ENCODE data around the gene DIP2C. TPM values are rescaled to one million over a fixed set of nuclear protein-coding genes. Genes with fewer than 3 reads are reported as not detected.
"Not testable (repeated sequence)": the region's sequence is repeated elsewhere in the genome, so short reads cannot be mapped to it uniquely, and the experiment has no call there.

Gene DIP2C
- total RNA-seq, 4 donors from 2014 or later: 10.5 to 40.5 (median 19.5) TPM

DNA sequence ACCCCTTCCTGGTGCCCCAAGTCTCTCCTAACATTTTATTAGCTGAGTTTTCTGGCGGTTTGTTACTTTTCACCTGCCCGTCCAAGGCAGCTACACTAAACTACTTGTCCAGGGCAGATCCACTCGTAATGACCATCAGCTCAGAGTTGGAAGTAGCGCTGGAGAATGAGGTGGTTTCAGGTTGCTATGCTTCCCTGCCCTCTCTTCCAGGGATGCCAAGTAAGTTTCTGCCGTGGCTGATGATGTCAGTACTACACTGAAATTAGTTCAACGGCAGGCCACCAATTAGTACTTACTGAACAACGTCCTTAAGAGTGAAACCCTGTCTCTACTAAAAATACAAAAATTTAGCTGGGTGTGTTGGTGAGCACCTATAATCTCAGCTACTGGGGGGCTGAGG lies 55.2 kb downstream of the DIP2C start:
- Histone ChIP-seq H3K4me3 (no peak overlapping the region), H3K27ac (peak overlapping the region in 1 of 2 donors; percentile 18), H3K27me3 (no peaks in the 10 kb centered on the region), H3K36me3 (no peaks in the 10 kb centered on the region), H3K4me1 (no peaks in the 10 kb centered on the region), H3K9me3 (no peaks in the 10 kb centered on the region)
- DNase-seq: no peak
- TF ChIP-seq, protein P1, sequence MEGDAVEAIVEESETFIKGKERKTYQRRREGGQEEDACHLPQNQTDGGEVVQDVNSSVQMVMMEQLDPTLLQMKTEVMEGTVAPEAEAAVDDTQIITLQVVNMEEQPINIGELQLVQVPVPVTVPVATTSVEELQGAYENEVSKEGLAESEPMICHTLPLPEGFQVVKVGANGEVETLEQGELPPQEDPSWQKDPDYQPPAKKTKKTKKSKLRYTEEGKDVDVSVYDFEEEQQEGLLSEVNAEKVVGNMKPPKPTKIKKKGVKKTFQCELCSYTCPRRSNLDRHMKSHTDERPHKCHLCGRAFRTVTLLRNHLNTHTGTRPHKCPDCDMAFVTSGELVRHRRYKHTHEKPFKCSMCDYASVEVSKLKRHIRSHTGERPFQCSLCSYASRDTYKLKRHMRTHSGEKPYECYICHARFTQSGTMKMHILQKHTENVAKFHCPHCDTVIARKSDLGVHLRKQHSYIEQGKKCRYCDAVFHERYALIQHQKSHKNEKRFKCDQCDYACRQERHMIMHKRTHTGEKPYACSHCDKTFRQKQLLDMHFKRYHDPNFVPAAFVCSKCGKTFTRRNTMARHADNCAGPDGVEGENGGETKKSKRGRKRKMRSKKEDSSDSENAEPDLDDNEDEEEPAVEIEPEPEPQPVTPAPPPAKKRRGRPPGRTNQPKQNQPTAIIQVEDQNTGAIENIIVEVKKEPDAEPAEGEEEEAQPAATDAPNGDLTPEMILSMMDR (IDR thresholded peaks at IDR 0.05): no peak
- no peak for TF ChIP-seq POLR2A (IDR thresholded peaks at IDR 0.05)
- intact Hi-C loops (cut with DNase I; ENCODE audit: low total_unique reads): no loop called here

DNA sequence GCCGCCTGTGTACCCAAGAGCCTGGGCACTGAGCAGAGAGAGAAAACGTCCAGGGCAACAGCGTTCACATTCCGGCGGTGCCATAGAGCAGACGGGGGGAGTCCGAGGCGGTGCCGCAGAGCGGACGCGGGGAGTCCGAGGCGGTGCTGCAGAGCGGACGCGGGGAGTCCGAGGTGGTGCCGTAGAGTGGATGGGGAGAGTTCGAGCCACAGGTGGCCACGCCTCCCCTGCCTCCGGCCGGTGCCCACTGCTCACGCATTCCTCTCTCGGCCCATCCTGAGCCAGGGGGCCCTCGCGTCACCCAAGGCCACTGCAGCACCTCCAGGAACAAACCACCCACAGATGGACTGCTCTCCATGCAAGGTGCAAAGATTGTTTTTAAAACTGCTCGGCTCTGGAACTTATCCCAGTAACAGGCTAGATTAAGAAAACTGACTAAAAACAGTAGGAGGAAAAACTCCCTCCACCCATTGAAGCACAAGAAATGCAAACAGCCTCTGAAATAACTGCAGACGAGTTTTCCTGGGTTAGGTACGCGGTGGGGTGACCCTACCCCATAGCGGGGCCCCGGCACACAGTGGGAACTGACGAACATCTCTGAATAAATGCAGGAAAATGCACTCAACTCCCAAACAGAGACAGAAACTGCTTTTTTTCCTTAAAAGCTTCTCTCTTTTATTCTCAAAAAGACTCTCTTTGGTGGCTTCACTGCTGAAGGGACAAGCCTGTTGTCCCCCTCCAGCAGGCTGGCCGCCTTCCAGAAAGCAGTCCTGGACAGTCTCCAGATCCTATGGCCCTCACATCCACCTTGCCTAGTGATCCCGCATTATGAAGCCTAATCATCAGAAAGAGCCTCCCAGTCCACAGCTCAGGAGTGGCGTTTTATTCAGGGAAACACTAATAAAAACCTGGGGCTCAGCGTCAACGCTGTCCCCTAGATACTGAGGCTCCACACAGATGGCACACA lies 55.9 kb downstream of the DIP2C start:
- peak overlapping the region in 1 of 2 donors; percentile 18 for H3K27ac ChIP-seq
- H3K27me3 ChIP-seq: no peaks in the 10 kb centered on the region
- H3K9me3 ChIP-seq: no peaks in the 10 kb centered on the region
- no peak for TF ChIP-seq POLR2A (IDR thresholded peaks at IDR 0.05)
- TF ChIP-seq, protein P1 (IDR thresholded peaks at IDR 0.05): no peak
- H3K4me1 ChIP-seq: no peaks in the 10 kb centered on the region
- DNase-seq: no peak
- no peak overlapping the region for H3K4me3 ChIP-seq
- intact Hi-C loops (cut with DNase I; ENCODE audit: low total_unique reads): no loop called here
- H3K36me3 ChIP-seq: no peaks in the 10 kb centered on the region

DNA sequence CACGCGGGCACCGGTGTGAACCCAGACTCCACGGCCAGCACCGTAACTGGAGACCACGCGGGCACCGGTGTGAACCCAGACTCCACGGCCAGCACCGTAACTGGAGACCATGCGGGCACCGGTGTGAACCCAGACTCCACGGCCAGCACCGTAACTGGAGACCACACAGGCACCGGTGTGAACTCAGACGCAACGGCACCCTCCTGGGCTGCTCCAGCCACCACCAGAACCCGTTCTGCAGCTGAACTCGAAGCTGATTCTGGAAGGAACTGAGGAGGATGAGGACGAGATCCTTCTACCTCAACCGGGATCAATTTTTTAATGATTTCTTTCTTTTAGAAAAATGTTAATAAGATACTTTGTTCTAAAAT lies 56.7 kb downstream of the DIP2C start:
- H3K27ac ChIP-seq; H3K4me1 ChIP-seq; H3K36me3 ChIP-seq; H3K9me3 ChIP-seq; DNase-seq; H3K27me3 ChIP-seq; intact Hi-C loops (cut with DNase I; ENCODE audit: low total_unique reads); H3K4me3 ChIP-seq: not testable (repeated sequence)

DNA sequence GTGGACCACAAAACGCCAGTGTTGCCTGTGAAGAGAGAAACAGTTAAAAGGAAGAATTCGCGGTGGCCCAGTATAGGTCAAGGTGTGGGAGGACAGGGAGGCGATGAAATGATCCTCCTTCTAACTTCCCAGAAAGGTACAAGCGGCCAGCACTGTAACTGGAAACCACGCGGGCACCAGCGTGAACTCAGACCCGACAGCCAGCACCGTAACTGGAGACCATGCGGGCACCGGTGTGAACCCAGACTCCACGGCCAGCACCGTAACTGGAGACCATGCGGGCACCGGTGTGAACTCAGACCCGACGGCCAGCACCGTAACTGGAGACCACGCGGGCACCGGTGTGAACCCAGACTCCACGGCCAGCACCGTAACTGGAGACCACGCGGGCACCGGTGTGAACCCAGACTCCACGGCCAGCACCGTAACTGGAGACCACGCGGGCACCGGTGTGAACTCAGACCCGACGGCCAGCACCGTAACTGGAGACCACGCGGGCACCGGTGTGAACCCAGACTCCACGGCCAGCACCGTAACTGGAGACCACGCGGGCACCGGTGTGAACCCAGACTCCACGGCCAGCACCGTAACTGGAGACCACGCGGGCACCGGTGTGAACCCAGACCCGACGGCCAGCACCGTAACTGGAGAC lies 57.2 kb downstream of the DIP2C start:
- H3K27ac ChIP-seq; H3K9me3 ChIP-seq; H3K4me3 ChIP-seq; H3K36me3 ChIP-seq; H3K4me1 ChIP-seq; DNase-seq; intact Hi-C loops (cut with DNase I; ENCODE audit: low total_unique reads); H3K27me3 ChIP-seq: not testable (repeated sequence)

DNA sequence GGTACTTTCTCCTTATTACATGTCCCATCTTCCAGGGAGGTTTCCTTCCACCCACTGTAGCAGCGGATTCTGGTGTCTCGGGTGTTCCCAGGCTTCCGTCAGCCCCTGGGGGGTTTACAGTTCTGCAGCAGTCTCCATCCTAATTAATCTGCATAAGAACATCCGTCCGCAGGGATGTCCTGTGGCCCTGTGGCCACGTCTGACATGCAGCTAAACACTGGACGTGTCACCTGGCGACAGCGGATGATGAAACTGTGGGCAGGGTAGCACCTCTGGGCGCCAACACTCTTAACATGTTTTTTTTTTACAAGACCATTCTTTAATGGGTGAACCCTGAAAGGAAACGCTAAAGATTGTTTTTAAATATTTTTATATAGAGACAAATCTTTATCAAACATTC lies 58.2 kb downstream of the DIP2C start:
- intact Hi-C loops (cut with DNase I; ENCODE audit: low total_unique reads): no loop called here
- Histone ChIP-seq H3K27me3 (no peaks in the 10 kb centered on the region), H3K4me1 (no peaks in the 10 kb centered on the region), H3K36me3 (no peaks in the 10 kb centered on the region), H3K9me3 (no peaks in the 10 kb centered on the region), H3K27ac (no peak overlapping the region), H3K4me3 (no peak overlapping the region)
- TF ChIP-seq, protein P1 (IDR thresholded peaks at IDR 0.05): no peak
- TF ChIP-seq POLR2A (IDR thresholded peaks at IDR 0.05): no peak
- DNase-seq: no peak

DNA sequence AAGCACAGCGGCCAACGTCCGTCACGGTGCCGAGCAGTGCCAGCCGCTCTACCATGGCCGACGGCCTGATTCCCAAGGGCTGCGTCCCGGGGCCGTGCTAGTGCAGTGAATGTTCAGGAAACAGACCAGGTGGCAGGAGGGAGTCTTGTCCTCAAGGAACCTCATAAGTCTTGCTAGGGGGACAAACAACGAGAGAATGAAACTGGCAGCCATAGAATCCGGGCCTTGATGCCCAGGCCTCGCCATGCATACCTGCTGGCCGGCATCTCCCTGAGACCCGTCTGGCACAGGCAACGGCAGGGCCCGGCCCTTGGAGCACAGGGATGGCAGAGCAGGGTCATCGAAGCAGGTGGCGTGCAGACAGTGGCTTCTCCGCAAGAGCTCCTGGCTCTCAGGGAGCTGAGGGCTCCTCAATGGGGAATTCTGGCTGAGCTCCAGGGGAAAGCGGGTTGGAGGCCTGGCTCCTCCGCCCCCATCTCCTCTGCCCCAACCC lies 58.8 kb downstream of the DIP2C start:
- H3K27me3 ChIP-seq: no peaks in the 10 kb centered on the region
- H3K36me3 ChIP-seq: no peaks in the 10 kb centered on the region
- DNase-seq: no peak
- H3K4me3 ChIP-seq: no peak overlapping the region
- no peaks in the 10 kb centered on the region for H3K4me1 ChIP-seq
- no peaks in the 10 kb centered on the region for H3K9me3 ChIP-seq
- no peak overlapping the region for H3K27ac ChIP-seq
- intact Hi-C loops (cut with DNase I; ENCODE audit: low total_unique reads): no loop called here
- TF ChIP-seq POLR2A (IDR thresholded peaks at IDR 0.05): no peak
- TF ChIP-seq, protein P1 (IDR thresholded peaks at IDR 0.05): no peak
